IMR-90 (cell line): ENCODE measurements around the gene DTHD1. TPM values are rescaled to one million over a fixed set of nuclear protein-coding genes. Genes with fewer than 3 reads are reported as not detected.

Experiments
- ATAC-seq: fragments of 200-7000 bp; cut with Tn5 transposase; 2 replicates; pipeline ENCODE4 v1.9.1; 2020; ENCODE audit warnings: low read depth, mild to moderate bottlenecking, moderate library complexity
- BruUV-seq: library from RNA; stranded (reverse); fragments of 400-500 nt; replicated peaks from 2 replicates; lab custom pipeline; 2021; lab: Mats Ljungman, UMichigan
- CTCF ChIA-PET: fragments of 300-600 bp; formaldehyde crosslinking; extraction: SDS; loops from one replicate; lab custom pipeline; 2021; ENCODE audit warnings: antibody characterized with exemption; lab: Yijun Ruan, JAX
- POLR2A ChIA-PET: fragments of 300-600 bp; sonication (Branson Sonifier 250); formaldehyde crosslinking; loops from one replicate; lab custom pipeline; 2022; ENCODE audit warnings: antibody characterized with exemption; ENCODE audit not compliant: unreplicated experiment; lab: Charles Lee
- DNase-seq: peaks from one replicate; pipeline ENCODE4 v3.0.0; 2013
- H2AFZ ChIP-seq: replicated peaks from 2 replicates; pipeline ENCODE3; 2013; ENCODE audit warnings: low read length, mild to moderate bottlenecking; ENCODE audit not compliant: poor library complexity
- H2AK5ac ChIP-seq: 2 replicates; pipeline ENCODE4 v1.6.1; 2013; ENCODE audit warnings: low read depth, low read length, inconsistent platforms
- H2AK9ac ChIP-seq: replicated peaks from 2 replicates; pipeline ENCODE3; 2013; ENCODE audit warnings: mild to moderate bottlenecking, low read depth, low read length, moderate library complexity; ENCODE audit not compliant: poor library complexity
- H2BK120ac ChIP-seq: 2 replicates; pipeline ENCODE4 v1.6.1; 2013; ENCODE audit warnings: low read depth, low read length, inconsistent platforms
- H2BK15ac ChIP-seq: 3 replicates; pipeline ENCODE4 v1.6.1; 2013; ENCODE audit warnings: low read depth, low read length, inconsistent platforms
- H2BK20ac ChIP-seq: 2 replicates; pipeline ENCODE4 v1.6.1; 2013; ENCODE audit warnings: low read depth, mild to moderate bottlenecking, inconsistent platforms, low read length, moderate library complexity
- H2BK5ac ChIP-seq: 2 replicates; pipeline ENCODE4 v1.6.1; 2013; ENCODE audit warnings: mild to moderate bottlenecking, low read depth, low read length, inconsistent platforms; ENCODE audit not compliant: poor library complexity, severe bottlenecking
- H3K14ac ChIP-seq: replicated peaks from 2 replicates; pipeline ENCODE4 v1.6.1; 2013; ENCODE audit warnings: low read depth, low read length, inconsistent platforms
- H3K18ac ChIP-seq: 2 replicates; pipeline ENCODE4 v1.6.1; 2013; ENCODE audit warnings: low read depth, low read length, control low read depth
- H3K23ac ChIP-seq: 2 replicates; pipeline ENCODE4 v1.6.1; 2013; ENCODE audit warnings: low read depth, low read length, inconsistent platforms
- H3K27ac ChIP-seq: 2 replicates; pipeline ENCODE4 v1.5.1; 2013; ENCODE audit warnings: mild to moderate bottlenecking, control low read depth, low read length; ENCODE audit not compliant: insufficient read depth
- H3K27me3 ChIP-seq: 2 replicates; pipeline ENCODE4 v1.6.1; 2013; ENCODE audit warnings: low read length; ENCODE audit not compliant: control insufficient read depth, insufficient read depth
- H3K36me3 ChIP-seq: 2 replicates; pipeline ENCODE4 v1.6.1; 2013; ENCODE audit warnings: low read length, mixed read lengths; ENCODE audit not compliant: control insufficient read depth, insufficient read depth
- H3K4ac ChIP-seq: 2 replicates; pipeline ENCODE4 v1.6.1; 2013; ENCODE audit warnings: low read depth, low read length, inconsistent platforms
- H3K4me1 ChIP-seq: 2 replicates; pipeline ENCODE4 v1.6.1; 2013; ENCODE audit warnings: low read length, mixed read lengths; ENCODE audit not compliant: control insufficient read depth, insufficient read depth
- H3K4me2 ChIP-seq: 2 replicates; pipeline ENCODE4 v1.6.1; 2013; ENCODE audit warnings: low read depth, mild to moderate bottlenecking, control low read depth, low read length, moderate library complexity
- H3K4me3 ChIP-seq: 2 replicates; pipeline ENCODE4 v1.5.1; 2013; ENCODE audit warnings: low read depth, mild to moderate bottlenecking, control low read depth, low read length, moderate library complexity; ENCODE audit not compliant: insufficient read depth
- H3K56ac ChIP-seq: 2 replicates; pipeline ENCODE4 v1.6.1; 2013; ENCODE audit warnings: low read length, inconsistent platforms; ENCODE audit not compliant: insufficient read depth; ENCODE audit errors: extremely low read depth
- H3K79me1 ChIP-seq, 2 experiments: 2 replicates each; pipeline ENCODE4 v1.6.1; 2013; ENCODE audit warnings: low read length in 2 of 2, inconsistent platforms in 1 of 2, low read depth in 1 of 2
- H3K9ac ChIP-seq: 2 replicates; pipeline ENCODE4 v1.6.1; 2013; ENCODE audit warnings: low read depth, low read length, control low read depth
- H3K9me1 ChIP-seq: 2 replicates; pipeline ENCODE4 v1.6.1; 2013; ENCODE audit warnings: low read length, inconsistent platforms; ENCODE audit not compliant: insufficient read depth
- H3K9me3 ChIP-seq: 2 replicates; pipeline ENCODE4 v1.6.1; 2013; ENCODE audit warnings: low read length; ENCODE audit not compliant: control insufficient read depth, insufficient read depth
- H4K20me1 ChIP-seq: 2 replicates; pipeline ENCODE4 v1.6.1; 2013; ENCODE audit warnings: low read length, inconsistent platforms; ENCODE audit not compliant: insufficient read depth
- H4K5ac ChIP-seq: 2 replicates; pipeline ENCODE4 v1.6.1; 2013; ENCODE audit warnings: mild to moderate bottlenecking, low read depth, low read length, control low read depth
- H4K8ac ChIP-seq, 2 experiments: 2 replicates each; pipeline ENCODE4 v1.6.1; 2013; ENCODE audit warnings: low read depth in 2 of 2, low read length in 2 of 2, control low read depth in 1 of 2, inconsistent platforms in 1 of 2
- H4K91ac ChIP-seq: 2 replicates; pipeline ENCODE4 v1.6.1; 2013; ENCODE audit warnings: low read depth, low read length, inconsistent platforms; ENCODE audit not compliant: insufficient read depth
- BHLHE40 ChIP-seq: fragments of 150-350 bp; IDR thresholded peaks from 2 replicates; pipeline ENCODE4 v1.6.1; 2016; ENCODE audit warnings: mild to moderate bottlenecking, low read depth, low read length
- CEBPB ChIP-seq: IDR thresholded peaks from 2 replicates; pipeline ENCODE4 v1.6.1; 2012; ENCODE audit warnings: low read depth, low read length, improper control_type of control experiment
- CHD1 ChIP-seq: IDR thresholded peaks from 2 replicates; pipeline ENCODE4 v1.6.1; 2012; ENCODE audit warnings: low read depth, low read length, improper control_type of control experiment
- CTCF ChIP-seq: conservative IDR thresholded peaks from 2 replicates; pipeline ENCODE4 v1.5.1; 2012; ENCODE audit warnings: mild to moderate bottlenecking, low read depth, low read length, improper control_type of control experiment
- ELK1 ChIP-seq: fragments of 150-350 bp; IDR thresholded peaks from 2 replicates; pipeline ENCODE4 v1.6.1; 2016; ENCODE audit warnings: low read depth, mild to moderate bottlenecking, low read length, moderate library complexity, borderline replicate concordance
- FOS ChIP-seq: fragments of 150-350 bp; IDR thresholded peaks from 2 replicates; pipeline ENCODE4 v1.6.1; 2016; ENCODE audit warnings: low read depth, low read length
- MAFK ChIP-seq: IDR thresholded peaks from 2 replicates; pipeline ENCODE4 v1.6.1; 2012; ENCODE audit warnings: low read depth, low read length, improper control_type of control experiment
- MAZ ChIP-seq: IDR thresholded peaks from 2 replicates; pipeline ENCODE4 v1.6.1; 2012; ENCODE audit warnings: low read depth, mild to moderate bottlenecking, low read length, improper control_type of control experiment, moderate library complexity, borderline replicate concordance
- MXI1 ChIP-seq: IDR thresholded peaks from 2 replicates; pipeline ENCODE4 v1.6.1; 2012; ENCODE audit warnings: low read depth, mild to moderate bottlenecking, low read length, moderate library complexity, borderline replicate concordance
- NFE2L2 ChIP-seq: fragments of 150-350 bp; IDR thresholded peaks from 2 replicates; pipeline ENCODE4 v1.6.1; 2016; ENCODE audit warnings: low read depth, mild to moderate bottlenecking, low read length
- POLR2A ChIP-seq: IDR thresholded peaks from 2 replicates; pipeline ENCODE4 v1.6.1; 2012; ENCODE audit warnings: mild to moderate bottlenecking, low read depth, low read length
- RAD21 ChIP-seq: IDR thresholded peaks from 2 replicates; pipeline ENCODE4 v1.6.1; 2012; ENCODE audit warnings: low read length, improper control_type of control experiment
- RCOR1 ChIP-seq: IDR thresholded peaks from 2 replicates; pipeline ENCODE4 v1.6.1; 2012; ENCODE audit warnings: mild to moderate bottlenecking, low read length, improper control_type of control experiment; ENCODE audit not compliant: insufficient replicate concordance
- RFX5 ChIP-seq: IDR thresholded peaks from 2 replicates; pipeline ENCODE4 v1.8.0; 2012; ENCODE audit warnings: low read depth, mild to moderate bottlenecking, low read length, moderate library complexity
- SMC3 ChIP-seq: fragments of 150-350 bp; IDR thresholded peaks from 2 replicates; pipeline ENCODE4 v1.6.1; 2016; ENCODE audit warnings: low read depth, mild to moderate bottlenecking, antibody characterized with exemption, low read length, moderate library complexity
- USF2 ChIP-seq: fragments of 150-350 bp; IDR thresholded peaks from 2 replicates; pipeline ENCODE4 v1.6.1; 2017; ENCODE audit warnings: mild to moderate bottlenecking, antibody characterized with exemption, low read length, low read depth
- WGBS, 2 experiments: methylation state at CpG; one replicate each; pipeline versions ENCODE4 v1.1.5 to v1.1.7; 2013; ENCODE audit warnings: missing lambda C conversion rate in 2 of 2; ENCODE audit not compliant: insufficient read length in 1 of 2; ENCODE audit errors: extremely low coverage in 2 of 2; 5-methylcytosine and 5-hydroxymethylcytosine counted together
- dilution Hi-C: fragments of 300-500 bp; cut with HindIII; formaldehyde crosslinking; loops from one replicate; pipeline ENCODE4 v1.14.3; 2018; ENCODE audit warnings: low sequenced_read_pairs; ENCODE audit not compliant: unreplicated experiment
- in situ Hi-C: fragments of 300-500 bp; cut with MboI; formaldehyde crosslinking; loops from 3 replicates; pipeline ENCODE4 v1.14.3; 2019; ENCODE audit warnings: low sequenced_read_pairs, inconsistent platforms, mixed read lengths
- intact Hi-C: fragments of 100-400 bp; cut with micrococcal nuclease; formaldehyde crosslinking; loops from 2 replicates; pipeline ENCODE4 v1.10.0; 2022
- polyA plus RNA-seq, 3 experiments: library from polyadenylated mRNA; depleted of rRNA; stranded (reverse); fragments of >200 nt; gene quantifications; 2 replicates each; pipeline ENCODE4 v1.2.3, GENCODE V29; 2012; ENCODE audit warnings: low replicate concordance in 1 of 3
- total RNA-seq: library from RNA; depleted of rRNA; stranded (reverse); fragments of >200 nt; gene quantifications from 2 replicates; pipeline ENCODE4 v1.2.3, GENCODE V29; 2012

DTHD1 gene
- total and polyA plus RNA-seq, 2 of the 4 experiments (the other 2 are of a cell fraction), result not detected

- Histone ChIP-seq H3K4me1 (no peaks in the 10 kb centered on the region), H3K79me1 (no peaks in the 10 kb centered on the region), H3K27ac (no peak overlapping the region), H3K14ac (no peak overlapping the region), H3K4ac (no peak overlapping the region), H2AFZ (no peak overlapping the region), H3K18ac (no peak overlapping the region), H2AK5ac (no peak overlapping the region), H4K91ac (no peak overlapping the region), H3K9ac (no peak overlapping the region), H2BK15ac (no peak overlapping the region), H2BK20ac (no peak overlapping the region), H3K9me3 (no peaks in the 10 kb centered on the region), H2BK5ac (no peak overlapping the region), H4K5ac (no peak overlapping the region), H3K4me2 (no peak overlapping the region), H3K23ac (no peak overlapping the region), H2AK9ac (no peak overlapping the region), H3K27me3 (no peaks in the 10 kb centered on the region), H3K56ac (no peak overlapping the region), H4K20me1 (no peaks in the 10 kb centered on the region), H3K36me3 (no peaks in the 10 kb centered on the region), H2BK120ac (no peak overlapping the region), H3K4me3 (no peak overlapping the region), H3K9me1 (no peaks in the 10 kb centered on the region), H4K8ac (no peak overlapping the region)
- intact Hi-C loops, result no loop called here
- dilution Hi-C loops, result no loop called here
- CTCF ChIA-PET, result no interaction called here
- POLR2A ChIA-PET, result no interaction called here
- ATAC-seq, result no peak
- TF ChIP-seq CEBPB, result no peak
- no peak for TF ChIP-seq POLR2A
- peak; percentile 32 for TF ChIP-seq SMC3
- no peak for TF ChIP-seq ELK1
- TF ChIP-seq MXI1, result no peak
- TF ChIP-seq MAZ, result no peak
- no peak for TF ChIP-seq USF2
- TF ChIP-seq BHLHE40, result no peak
- peak; percentile 56 for TF ChIP-seq CTCF
- TF ChIP-seq MAFK, result no peak
- no peak for TF ChIP-seq RCOR1
- no peak for TF ChIP-seq FOS
- no peak for TF ChIP-seq CHD1
- peak; percentile 40 for TF ChIP-seq RAD21
- no peak for TF ChIP-seq NFE2L2
- no peak for TF ChIP-seq RFX5
- BruUV-seq, result no TSS peak
- in situ Hi-C loops, result loop anchor here (25.0 kb wide), 1 partner anchor 1036 kb away; no protein-coding TSS in a partner anchor
- peak; percentile 10 for DNase-seq
- WGBS, 2 experiments, result no CpG with 5 or more reads among the region's 2 CpGs
Observed at GRCh38 chr4:36351082-36351666, 69.8 kb downstream of the DTHD1 start.
